Measurements from ENCODE around the gene RAB31.

Gene RAB31

GRCh38 chr18:9858642-9859041, 150.5 kb downstream of the RAB31 start:
- H3K4me3 ChIP-seq (ENCODE audit: low read depth, low read length): no peak overlapping the region
- TF ChIP-seq, protein P1, sequence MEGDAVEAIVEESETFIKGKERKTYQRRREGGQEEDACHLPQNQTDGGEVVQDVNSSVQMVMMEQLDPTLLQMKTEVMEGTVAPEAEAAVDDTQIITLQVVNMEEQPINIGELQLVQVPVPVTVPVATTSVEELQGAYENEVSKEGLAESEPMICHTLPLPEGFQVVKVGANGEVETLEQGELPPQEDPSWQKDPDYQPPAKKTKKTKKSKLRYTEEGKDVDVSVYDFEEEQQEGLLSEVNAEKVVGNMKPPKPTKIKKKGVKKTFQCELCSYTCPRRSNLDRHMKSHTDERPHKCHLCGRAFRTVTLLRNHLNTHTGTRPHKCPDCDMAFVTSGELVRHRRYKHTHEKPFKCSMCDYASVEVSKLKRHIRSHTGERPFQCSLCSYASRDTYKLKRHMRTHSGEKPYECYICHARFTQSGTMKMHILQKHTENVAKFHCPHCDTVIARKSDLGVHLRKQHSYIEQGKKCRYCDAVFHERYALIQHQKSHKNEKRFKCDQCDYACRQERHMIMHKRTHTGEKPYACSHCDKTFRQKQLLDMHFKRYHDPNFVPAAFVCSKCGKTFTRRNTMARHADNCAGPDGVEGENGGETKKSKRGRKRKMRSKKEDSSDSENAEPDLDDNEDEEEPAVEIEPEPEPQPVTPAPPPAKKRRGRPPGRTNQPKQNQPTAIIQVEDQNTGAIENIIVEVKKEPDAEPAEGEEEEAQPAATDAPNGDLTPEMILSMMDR (IDR thresholded peaks at IDR 0.05; ENCODE audit: low read depth, low read length): no peak

DNA sequence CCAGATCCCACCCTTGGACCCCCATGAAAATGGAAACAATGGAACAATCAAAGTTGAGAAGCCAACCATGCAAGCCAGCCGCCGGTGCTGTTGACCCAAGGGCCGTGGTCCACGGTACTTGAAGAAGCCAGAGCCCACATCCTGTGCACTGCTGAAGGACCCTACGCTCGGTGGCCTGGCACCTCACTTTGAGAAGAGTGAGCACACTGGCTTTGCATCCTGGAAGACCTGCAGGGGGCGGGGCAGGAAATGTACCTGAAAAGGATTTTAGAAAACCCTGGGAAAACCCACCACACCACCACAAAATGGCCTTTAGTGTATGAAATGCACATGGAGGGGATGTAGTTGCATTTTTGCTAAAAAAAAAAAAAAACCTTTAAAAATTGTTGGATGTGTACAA, 151.1 kb downstream of the RAB31 start:
- TF ChIP-seq, protein P1 (IDR thresholded peaks at IDR 0.05; ENCODE audit: low read depth, low read length): no peak

GRCh38 chr18:9860682-9861081, 152.6 kb downstream of the RAB31 start:
- TF ChIP-seq, protein P1 (IDR thresholded peaks at IDR 0.05; ENCODE audit: low read depth, low read length): no peak
- no peak overlapping the region for H3K4me3 ChIP-seq (ENCODE audit: low read depth, low read length)

More for the DNA sequence above, 151.1 kb downstream of the RAB31 start:
- H3K4me3 ChIP-seq (ENCODE audit: low read depth, low read length): no peak overlapping the region

DNA sequence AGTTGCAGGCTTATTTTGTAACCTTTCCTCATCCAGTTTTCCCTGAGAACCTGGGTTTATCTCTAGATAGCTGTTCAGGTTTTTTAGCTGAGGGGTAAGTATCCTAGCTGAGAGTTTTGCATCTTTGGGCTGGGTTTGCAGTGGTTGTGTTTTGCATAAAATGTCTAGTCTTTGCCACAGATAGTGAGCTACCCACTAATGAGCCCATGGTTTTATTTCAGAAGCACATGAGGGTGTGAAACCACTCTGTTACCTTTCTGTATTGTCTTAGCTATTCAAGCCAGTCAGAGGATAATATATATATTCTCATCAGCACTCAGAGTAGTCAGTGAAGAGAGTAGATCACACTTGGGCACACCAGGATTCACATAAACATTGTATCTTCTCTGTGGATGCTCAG, 153.1 kb downstream of the RAB31 start:
- TF ChIP-seq, protein P1 (IDR thresholded peaks at IDR 0.05; ENCODE audit: low read depth, low read length): no peak

DNA sequence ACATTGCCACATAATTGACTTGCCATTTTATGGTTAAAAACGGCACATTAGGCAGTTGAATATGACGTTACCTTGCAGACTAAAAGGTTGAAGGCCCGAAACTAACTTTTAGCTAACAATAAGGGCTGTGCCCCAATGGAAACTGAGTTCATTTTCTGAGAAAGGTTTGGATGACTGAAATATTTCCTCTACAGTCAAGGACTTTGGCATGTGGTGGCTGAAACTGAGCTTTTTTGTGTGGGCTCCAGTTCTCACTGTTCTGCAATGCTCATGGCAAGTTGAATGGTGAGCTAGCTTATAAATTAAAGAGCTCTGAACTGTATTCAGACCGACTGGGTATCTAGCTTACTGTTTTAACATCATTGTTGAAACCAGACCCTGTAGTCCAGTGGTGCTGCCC, 153.8 kb downstream of the RAB31 start:
- TF ChIP-seq, protein P1 (IDR thresholded peaks at IDR 0.05; ENCODE audit: low read depth, low read length): no peak
- no peak overlapping the region for H3K4me3 ChIP-seq (ENCODE audit: low read depth, low read length)

More for the DNA sequence above, 153.1 kb downstream of the RAB31 start:
- no peak overlapping the region for H3K4me3 ChIP-seq (ENCODE audit: low read depth, low read length)

- TF ChIP-seq, protein P1 (IDR thresholded peaks at IDR 0.05; ENCODE audit: low read depth, low read length): no peak
- no peak overlapping the region for H3K4me3 ChIP-seq (ENCODE audit: low read depth, low read length)
These were observed 154.6 kb downstream of the RAB31 start for GRCh38 chr18:9862686-9863085.

- H3K4me3 ChIP-seq (ENCODE audit: low read depth, low read length): no peak overlapping the region
- TF ChIP-seq, protein P1 (IDR thresholded peaks at IDR 0.05; ENCODE audit: low read depth, low read length): no peak
These were observed 155.2 kb downstream of the RAB31 start for GRCh38 chr18:9863282-9863681.

Measured in WI38 (cell line).